Tibial nerve (tissue), 4 donors: ENCODE results near the gene AFAP1L2. TPM values are rescaled to one million over a fixed set of nuclear protein-coding genes. Genes with fewer than 3 reads are reported as not detected.
A peak's percentile ranks its signal among the peaks of the same experiment; 100 is the strongest.

Experiments
- DNase-seq, 2 donors: peaks; one replicate each; pipeline ENCODE4 v3.0.0-alpha.2; 2019; ENCODE audit warnings: low spot score in 2 of 2
- H3K27ac ChIP-seq, 4 donors: fragments of 200-600 bp; sonication (generic) in 3 of 4; one replicate each; pipeline ENCODE4 v1.5.1; 2017 to 2019; ENCODE audit warnings: mild to moderate bottlenecking in 1 of 4
- H3K27me3 ChIP-seq, 2 donors: fragments of 200-600 bp; sonication (generic) in 1 of 2; one replicate each; pipeline versions ENCODE4 v1.5.1 to v1.6.0; 2017 to 2019
- H3K36me3 ChIP-seq, 3 donors: fragments of 200-600 bp; sonication (generic); one replicate each; pipeline ENCODE4 v1.5.1; 2018 to 2019
- H3K4me1 ChIP-seq, 4 donors: fragments of 200-600 bp; sonication (generic) in 3 of 4; one replicate each; pipeline ENCODE4 v1.5.1; 2017 to 2019
- H3K4me3 ChIP-seq, 4 donors: fragments of 200-600 bp; sonication (generic) in 3 of 4; one replicate each; pipeline ENCODE4 v1.5.1; 2017 to 2019; ENCODE audit warnings: mild to moderate bottlenecking in 1 of 4, moderate library complexity in 1 of 4
- H3K9me3 ChIP-seq, 4 donors: fragments of 200-600 bp; sonication (generic) in 3 of 4; one replicate each; pipeline ENCODE4 v1.5.1; 2017 to 2019
- CTCF ChIP-seq, 5 experiments: fragments of 200-600 bp in 3 of 5; fragments of 450-650 bp in 2 of 5; sonication (generic) in 3 of 5; IDR thresholded peaks; one replicate each; pipeline ENCODE4 v1.5.1; 2016 to 2019; ENCODE audit warnings: antibody characterized with exemption in 5 of 5, mild to moderate bottlenecking in 3 of 5, moderate library complexity in 2 of 5
- EP300 ChIP-seq, 2 donors: sonication (generic); formaldehyde crosslinking; IDR thresholded peaks; one replicate each; pipeline ENCODE4 v1.6.1; 2017; ENCODE audit warnings: antibody characterized with exemption in 2 of 2, mild to moderate bottlenecking in 1 of 2
- POLR2A ChIP-seq, 2 donors: fragments of 450-650 bp; IDR thresholded peaks; one replicate each; pipeline ENCODE4 v1.6.1; 2017; ENCODE audit warnings: antibody characterized with exemption in 2 of 2, mild to moderate bottlenecking in 2 of 2, moderate library complexity in 2 of 2
- WGBS, 2 donors: methylation state at CpG; one replicate each; pipeline ENCODE4 v1.1.5; 2018; 5-methylcytosine and 5-hydroxymethylcytosine counted together
- total RNA-seq, 4 donors: library from RNA; depleted of rRNA; stranded (reverse); fragments of >200 nt; gene quantifications; one replicate each; pipeline ENCODE4 v1.1.0, GENCODE V29; 2016

The AFAP1L2 gene
- total RNA-seq, 4 donors from 2014 or later: 96.3 to 176 (median 127) TPM

GRCh38 chr10:114309364-114309651, 95.0 kb downstream of the AFAP1L2 start:
- DNase-seq: no peak
- TF ChIP-seq CTCF (IDR thresholded peaks at IDR 0.05) (no peak), POLR2A (IDR thresholded peaks at IDR 0.05) (no peak), EP300 (IDR thresholded peaks at IDR 0.05) (no peak)
- Histone ChIP-seq H3K36me3 (peaks cover 0 to 80% (median 2%) of the 10 kb centered on the region in 3 donors), H3K4me1 (peaks cover 0 to 63% (median 15%) of the 10 kb centered on the region in 4 donors), H3K27ac (peak overlapping the region in 3 of 4 donors; percentile 20 to 56 (median 51)), H3K9me3 (no peaks in the 10 kb centered on the region), H3K27me3 (no peaks in the 10 kb centered on the region), H3K4me3 (no peak overlapping the region)
- WGBS, 2 donors: 53% methylated on average over 3 of the region's 3 CpGs

GRCh38 chr10:114308531-114309363, 95.6 kb downstream of the AFAP1L2 start:
- 43 to 46% methylated on average over 9 of the region's 9 CpGs for WGBS, 2 donors
- H3K36me3 ChIP-seq: peaks cover 0 to 74% (median 2%) of the 10 kb centered on the region in 3 donors
- H3K4me3 ChIP-seq: no peak overlapping the region
- peak overlapping the region in 3 of 4 donors; percentile 20 to 56 (median 51) for H3K27ac ChIP-seq
- H3K4me1 ChIP-seq: peaks cover 0 to 69% (median 17%) of the 10 kb centered on the region in 4 donors
- DNase-seq: no peak
- H3K9me3 ChIP-seq: no peaks in the 10 kb centered on the region
- no peak for TF ChIP-seq EP300 (IDR thresholded peaks at IDR 0.05)
- TF ChIP-seq POLR2A (IDR thresholded peaks at IDR 0.05): no peak
- TF ChIP-seq CTCF (IDR thresholded peaks at IDR 0.05): no peak
- H3K27me3 ChIP-seq: no peaks in the 10 kb centered on the region

- Histone ChIP-seq H3K4me3 (no peak overlapping the region), H3K36me3 (peaks cover 0 to 64% (median 2%) of the 10 kb centered on the region in 3 donors), H3K27ac (no peak overlapping the region), H3K9me3 (no peaks in the 10 kb centered on the region), H3K27me3 (no peaks in the 10 kb centered on the region), H3K4me1 (peaks cover 0 to 73% (median 17%) of the 10 kb centered on the region in 4 donors)
- no peak for TF ChIP-seq POLR2A (IDR thresholded peaks at IDR 0.05)
- TF ChIP-seq EP300 (IDR thresholded peaks at IDR 0.05): no peak
- TF ChIP-seq CTCF (IDR thresholded peaks at IDR 0.05): no peak
- 72 to 78% methylated on average over 10 of the region's 10 CpGs for WGBS, 2 donors
- no peak for DNase-seq
Observed at GRCh38 chr10:114307731-114308130, 96.6 kb downstream of the AFAP1L2 start.

GRCh38 chr10:114306116-114306973, 98.0 kb downstream of the AFAP1L2 start:
- WGBS, 2 donors: 71 to 80% methylated on average over 11 to 18 of the region's 19 CpGs
- H3K4me1 ChIP-seq: peaks cover 0 to 80% (median 24%) of the 10 kb centered on the region in 4 donors
- no peak for DNase-seq
- no peaks in the 10 kb centered on the region for H3K9me3 ChIP-seq
- no peaks in the 10 kb centered on the region for H3K27me3 ChIP-seq
- peak overlapping the region in 2 of 4 donors; percentile 12 to 44 for H3K27ac ChIP-seq
- no peak for TF ChIP-seq POLR2A (IDR thresholded peaks at IDR 0.05)
- TF ChIP-seq EP300 (IDR thresholded peaks at IDR 0.05): no peak
- no peak for TF ChIP-seq CTCF (IDR thresholded peaks at IDR 0.05)
- H3K4me3 ChIP-seq: no peak overlapping the region
- H3K36me3 ChIP-seq: peaks cover 0 to 60% (median 2%) of the 10 kb centered on the region in 3 donors
